DOHH2 (cell line): ENCODE results near the gene CD300LF.

Source experiments
- CTCF ChIP-seq: fragments of 200-600 bp; sonication (generic); IDR thresholded peaks from one replicate; pipeline ENCODE4 v1.5.1; 2014; ENCODE audit warnings: antibody characterized with exemption, mild to moderate bottlenecking, low read depth, low read length; ENCODE audit not compliant: poor library complexity, severe bottlenecking
- EZH2phosphoT487 ChIP-seq: fragments of 200-600 bp; sonication (generic); IDR thresholded peaks from 2 replicates; pipeline ENCODE4 v1.6.1; 2017; ENCODE audit warnings: borderline replicate concordance, mild to moderate bottlenecking, antibody characterized with exemption, low read length, moderate library complexity, mixed read lengths

GRCh38 chr17:74761419-74761818 is 48.7 kb upstream of the CD300LF start:
- TF ChIP-seq CTCF (no peak), EZH2phosphoT487 (no peak)
